ENCODE measurements around the gene SHQ1.
"Not testable (repeated sequence)": the region's sequence is repeated elsewhere in the genome, so short reads cannot be mapped to it uniquely, and the experiment has no call there.

The SHQ1 gene

GRCh38 chr3:72710471-72710870 is 137.8 kb downstream of the SHQ1 start:
- not testable (repeated sequence) for DNase-seq

- no peak for DNase-seq
Measured at GRCh38 chr3:72708441-72708840, 139.8 kb downstream of the SHQ1 start.

- DNase-seq, result no peak
Measured at GRCh38 chr3:72702997-72703396, 145.2 kb downstream of the SHQ1 start.

- DNase-seq, result no peak
Measured at GRCh38 chr3:72702390-72702789, 145.9 kb downstream of the SHQ1 start.

- DNase-seq, result no peak
Measured at GRCh38 chr3:72700106-72700505, 148.1 kb downstream of the SHQ1 start.

GRCh38 chr3:72699631-72700030 is 148.6 kb downstream of the SHQ1 start:
- no peak for DNase-seq
